HL-60 (cell line): ENCODE measurements around the gene BLVRA.
"Not testable (repeated sequence)": the region's sequence is repeated elsewhere in the genome, so short reads cannot be mapped to it uniquely, and the experiment has no call there.

Experiments used
- GABPA ChIP-seq: IDR thresholded peaks from 2 replicates; pipeline ENCODE4 v1.6.1; 2012; ENCODE audit warnings: low read depth
- TF ChIP-seq, protein P1 (sequence below): IDR thresholded peaks from one replicate; pipeline ENCODE4 v1.5.1; 2011; ENCODE audit warnings: low read length, control low read depth, inconsistent platforms; ENCODE audit not compliant: insufficient read depth
- TF ChIP-seq, protein P2 (sequence below): IDR thresholded peaks from 2 replicates; pipeline ENCODE4 v1.6.1; 2012; ENCODE audit warnings: low read depth; ENCODE audit not compliant: insufficient replicate concordance

DNA sequence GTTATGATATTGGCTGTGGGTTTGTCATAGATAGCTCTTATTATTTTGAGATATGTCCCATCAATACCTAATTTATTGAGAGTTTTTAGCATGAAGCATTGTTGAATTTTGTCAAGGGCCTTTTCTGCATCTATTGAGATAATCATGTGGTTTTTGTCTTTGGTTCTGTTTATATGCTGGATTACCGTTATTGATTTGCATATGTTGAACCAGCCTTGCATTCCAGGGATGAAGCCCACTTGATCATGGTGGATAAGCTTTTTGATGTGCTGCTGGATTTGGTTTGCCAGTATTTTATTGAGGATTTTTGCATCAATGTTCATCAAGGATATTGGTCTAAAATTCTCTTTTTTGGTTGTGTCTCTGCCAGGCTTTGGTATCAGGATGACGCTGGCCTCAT, 16.8 kb downstream of the BLVRA start:
- TF ChIP-seq, protein P1, sequence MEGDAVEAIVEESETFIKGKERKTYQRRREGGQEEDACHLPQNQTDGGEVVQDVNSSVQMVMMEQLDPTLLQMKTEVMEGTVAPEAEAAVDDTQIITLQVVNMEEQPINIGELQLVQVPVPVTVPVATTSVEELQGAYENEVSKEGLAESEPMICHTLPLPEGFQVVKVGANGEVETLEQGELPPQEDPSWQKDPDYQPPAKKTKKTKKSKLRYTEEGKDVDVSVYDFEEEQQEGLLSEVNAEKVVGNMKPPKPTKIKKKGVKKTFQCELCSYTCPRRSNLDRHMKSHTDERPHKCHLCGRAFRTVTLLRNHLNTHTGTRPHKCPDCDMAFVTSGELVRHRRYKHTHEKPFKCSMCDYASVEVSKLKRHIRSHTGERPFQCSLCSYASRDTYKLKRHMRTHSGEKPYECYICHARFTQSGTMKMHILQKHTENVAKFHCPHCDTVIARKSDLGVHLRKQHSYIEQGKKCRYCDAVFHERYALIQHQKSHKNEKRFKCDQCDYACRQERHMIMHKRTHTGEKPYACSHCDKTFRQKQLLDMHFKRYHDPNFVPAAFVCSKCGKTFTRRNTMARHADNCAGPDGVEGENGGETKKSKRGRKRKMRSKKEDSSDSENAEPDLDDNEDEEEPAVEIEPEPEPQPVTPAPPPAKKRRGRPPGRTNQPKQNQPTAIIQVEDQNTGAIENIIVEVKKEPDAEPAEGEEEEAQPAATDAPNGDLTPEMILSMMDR, result not testable (repeated sequence)
- TF ChIP-seq GABPA, result not testable (repeated sequence)
- TF ChIP-seq, protein P2, sequence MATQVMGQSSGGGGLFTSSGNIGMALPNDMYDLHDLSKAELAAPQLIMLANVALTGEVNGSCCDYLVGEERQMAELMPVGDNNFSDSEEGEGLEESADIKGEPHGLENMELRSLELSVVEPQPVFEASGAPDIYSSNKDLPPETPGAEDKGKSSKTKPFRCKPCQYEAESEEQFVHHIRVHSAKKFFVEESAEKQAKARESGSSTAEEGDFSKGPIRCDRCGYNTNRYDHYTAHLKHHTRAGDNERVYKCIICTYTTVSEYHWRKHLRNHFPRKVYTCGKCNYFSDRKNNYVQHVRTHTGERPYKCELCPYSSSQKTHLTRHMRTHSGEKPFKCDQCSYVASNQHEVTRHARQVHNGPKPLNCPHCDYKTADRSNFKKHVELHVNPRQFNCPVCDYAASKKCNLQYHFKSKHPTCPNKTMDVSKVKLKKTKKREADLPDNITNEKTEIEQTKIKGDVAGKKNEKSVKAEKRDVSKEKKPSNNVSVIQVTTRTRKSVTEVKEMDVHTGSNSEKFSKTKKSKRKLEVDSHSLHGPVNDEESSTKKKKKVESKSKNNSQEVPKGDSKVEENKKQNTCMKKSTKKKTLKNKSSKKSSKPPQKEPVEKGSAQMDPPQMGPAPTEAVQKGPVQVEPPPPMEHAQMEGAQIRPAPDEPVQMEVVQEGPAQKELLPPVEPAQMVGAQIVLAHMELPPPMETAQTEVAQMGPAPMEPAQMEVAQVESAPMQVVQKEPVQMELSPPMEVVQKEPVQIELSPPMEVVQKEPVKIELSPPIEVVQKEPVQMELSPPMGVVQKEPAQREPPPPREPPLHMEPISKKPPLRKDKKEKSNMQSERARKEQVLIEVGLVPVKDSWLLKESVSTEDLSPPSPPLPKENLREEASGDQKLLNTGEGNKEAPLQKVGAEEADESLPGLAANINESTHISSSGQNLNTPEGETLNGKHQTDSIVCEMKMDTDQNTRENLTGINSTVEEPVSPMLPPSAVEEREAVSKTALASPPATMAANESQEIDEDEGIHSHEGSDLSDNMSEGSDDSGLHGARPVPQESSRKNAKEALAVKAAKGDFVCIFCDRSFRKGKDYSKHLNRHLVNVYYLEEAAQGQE, result not testable (repeated sequence)
